IMR-90 (cell line): ENCODE data around the gene TREM1. TPM values are rescaled to one million over a fixed set of nuclear protein-coding genes. Genes with fewer than 3 reads are reported as not detected.

Experiments
- ATAC-seq: fragments of 200-7000 bp; cut with Tn5 transposase; 2 replicates; pipeline ENCODE4 v1.9.1; 2020; ENCODE audit warnings: low read depth, mild to moderate bottlenecking, moderate library complexity
- BruUV-seq: library from RNA; stranded (reverse); fragments of 400-500 nt; replicated peaks from 2 replicates; lab custom pipeline; 2021; lab: Mats Ljungman, UMichigan
- CTCF ChIA-PET: fragments of 300-600 bp; formaldehyde crosslinking; extraction: SDS; loops from one replicate; lab custom pipeline; 2021; ENCODE audit warnings: antibody characterized with exemption; lab: Yijun Ruan, JAX
- POLR2A ChIA-PET: fragments of 300-600 bp; sonication (Branson Sonifier 250); formaldehyde crosslinking; loops from one replicate; lab custom pipeline; 2022; ENCODE audit warnings: antibody characterized with exemption; ENCODE audit not compliant: unreplicated experiment; lab: Charles Lee
- DNase-seq: peaks from one replicate; pipeline ENCODE4 v3.0.0; 2013
- H2AFZ ChIP-seq: replicated peaks from 2 replicates; pipeline ENCODE3; 2013; ENCODE audit warnings: low read length, mild to moderate bottlenecking; ENCODE audit not compliant: poor library complexity
- H2AK5ac ChIP-seq: 2 replicates; pipeline ENCODE4 v1.6.1; 2013; ENCODE audit warnings: low read depth, low read length, inconsistent platforms
- H2AK9ac ChIP-seq: replicated peaks from 2 replicates; pipeline ENCODE3; 2013; ENCODE audit warnings: mild to moderate bottlenecking, low read depth, low read length, moderate library complexity; ENCODE audit not compliant: poor library complexity
- H2BK120ac ChIP-seq: 2 replicates; pipeline ENCODE4 v1.6.1; 2013; ENCODE audit warnings: low read depth, low read length, inconsistent platforms
- H2BK15ac ChIP-seq: 3 replicates; pipeline ENCODE4 v1.6.1; 2013; ENCODE audit warnings: low read depth, low read length, inconsistent platforms
- H2BK20ac ChIP-seq: 2 replicates; pipeline ENCODE4 v1.6.1; 2013; ENCODE audit warnings: low read depth, mild to moderate bottlenecking, inconsistent platforms, low read length, moderate library complexity
- H2BK5ac ChIP-seq: 2 replicates; pipeline ENCODE4 v1.6.1; 2013; ENCODE audit warnings: mild to moderate bottlenecking, low read depth, low read length, inconsistent platforms; ENCODE audit not compliant: poor library complexity, severe bottlenecking
- H3K14ac ChIP-seq: replicated peaks from 2 replicates; pipeline ENCODE4 v1.6.1; 2013; ENCODE audit warnings: low read depth, low read length, inconsistent platforms
- H3K18ac ChIP-seq: 2 replicates; pipeline ENCODE4 v1.6.1; 2013; ENCODE audit warnings: low read depth, low read length, control low read depth
- H3K23ac ChIP-seq: 2 replicates; pipeline ENCODE4 v1.6.1; 2013; ENCODE audit warnings: low read depth, low read length, inconsistent platforms
- H3K27ac ChIP-seq: 2 replicates; pipeline ENCODE4 v1.5.1; 2013; ENCODE audit warnings: mild to moderate bottlenecking, control low read depth, low read length; ENCODE audit not compliant: insufficient read depth
- H3K27me3 ChIP-seq: 2 replicates; pipeline ENCODE4 v1.6.1; 2013; ENCODE audit warnings: low read length; ENCODE audit not compliant: control insufficient read depth, insufficient read depth
- H3K36me3 ChIP-seq: 2 replicates; pipeline ENCODE4 v1.6.1; 2013; ENCODE audit warnings: low read length, mixed read lengths; ENCODE audit not compliant: control insufficient read depth, insufficient read depth
- H3K4ac ChIP-seq: 2 replicates; pipeline ENCODE4 v1.6.1; 2013; ENCODE audit warnings: low read depth, low read length, inconsistent platforms
- H3K4me1 ChIP-seq: 2 replicates; pipeline ENCODE4 v1.6.1; 2013; ENCODE audit warnings: low read length, mixed read lengths; ENCODE audit not compliant: control insufficient read depth, insufficient read depth
- H3K4me2 ChIP-seq: 2 replicates; pipeline ENCODE4 v1.6.1; 2013; ENCODE audit warnings: low read depth, mild to moderate bottlenecking, control low read depth, low read length, moderate library complexity
- H3K4me3 ChIP-seq: 2 replicates; pipeline ENCODE4 v1.5.1; 2013; ENCODE audit warnings: low read depth, mild to moderate bottlenecking, control low read depth, low read length, moderate library complexity; ENCODE audit not compliant: insufficient read depth
- H3K56ac ChIP-seq: 2 replicates; pipeline ENCODE4 v1.6.1; 2013; ENCODE audit warnings: low read length, inconsistent platforms; ENCODE audit not compliant: insufficient read depth; ENCODE audit errors: extremely low read depth
- H3K79me1 ChIP-seq, 2 experiments: 2 replicates each; pipeline ENCODE4 v1.6.1; 2013; ENCODE audit warnings: low read length in 2 of 2, inconsistent platforms in 1 of 2, low read depth in 1 of 2
- H3K9ac ChIP-seq: 2 replicates; pipeline ENCODE4 v1.6.1; 2013; ENCODE audit warnings: low read depth, low read length, control low read depth
- H3K9me1 ChIP-seq: 2 replicates; pipeline ENCODE4 v1.6.1; 2013; ENCODE audit warnings: low read length, inconsistent platforms; ENCODE audit not compliant: insufficient read depth
- H3K9me3 ChIP-seq: 2 replicates; pipeline ENCODE4 v1.6.1; 2013; ENCODE audit warnings: low read length; ENCODE audit not compliant: control insufficient read depth, insufficient read depth
- H4K20me1 ChIP-seq: 2 replicates; pipeline ENCODE4 v1.6.1; 2013; ENCODE audit warnings: low read length, inconsistent platforms; ENCODE audit not compliant: insufficient read depth
- H4K5ac ChIP-seq: 2 replicates; pipeline ENCODE4 v1.6.1; 2013; ENCODE audit warnings: mild to moderate bottlenecking, low read depth, low read length, control low read depth
- H4K8ac ChIP-seq, 2 experiments: 2 replicates each; pipeline ENCODE4 v1.6.1; 2013; ENCODE audit warnings: low read depth in 2 of 2, low read length in 2 of 2, control low read depth in 1 of 2, inconsistent platforms in 1 of 2
- H4K91ac ChIP-seq: 2 replicates; pipeline ENCODE4 v1.6.1; 2013; ENCODE audit warnings: low read depth, low read length, inconsistent platforms; ENCODE audit not compliant: insufficient read depth
- CEBPB ChIP-seq: IDR thresholded peaks from 2 replicates; pipeline ENCODE4 v1.6.1; 2012; ENCODE audit warnings: low read depth, low read length, improper control_type of control experiment
- FOS ChIP-seq: fragments of 150-350 bp; IDR thresholded peaks from 2 replicates; pipeline ENCODE4 v1.6.1; 2016; ENCODE audit warnings: low read depth, low read length
- MAFK ChIP-seq: IDR thresholded peaks from 2 replicates; pipeline ENCODE4 v1.6.1; 2012; ENCODE audit warnings: low read depth, low read length, improper control_type of control experiment
- RFX5 ChIP-seq: IDR thresholded peaks from 2 replicates; pipeline ENCODE4 v1.8.0; 2012; ENCODE audit warnings: low read depth, mild to moderate bottlenecking, low read length, moderate library complexity
- WGBS, 2 experiments: methylation state at CpG; one replicate each; pipeline versions ENCODE4 v1.1.5 to v1.1.7; 2013; ENCODE audit warnings: missing lambda C conversion rate in 2 of 2; ENCODE audit not compliant: insufficient read length in 1 of 2; ENCODE audit errors: extremely low coverage in 2 of 2; 5-methylcytosine and 5-hydroxymethylcytosine counted together
- dilution Hi-C: fragments of 300-500 bp; cut with HindIII; formaldehyde crosslinking; loops from one replicate; pipeline ENCODE4 v1.14.3; 2018; ENCODE audit warnings: low sequenced_read_pairs; ENCODE audit not compliant: unreplicated experiment
- in situ Hi-C: fragments of 300-500 bp; cut with MboI; formaldehyde crosslinking; loops from 3 replicates; pipeline ENCODE4 v1.14.3; 2019; ENCODE audit warnings: low sequenced_read_pairs, inconsistent platforms, mixed read lengths
- intact Hi-C: fragments of 100-400 bp; cut with micrococcal nuclease; formaldehyde crosslinking; loops from 2 replicates; pipeline ENCODE4 v1.10.0; 2022
- polyA plus RNA-seq, 3 experiments: library from polyadenylated mRNA; depleted of rRNA; stranded (reverse); fragments of >200 nt; gene quantifications; 2 replicates each; pipeline ENCODE4 v1.2.3, GENCODE V29; 2012; ENCODE audit warnings: low replicate concordance in 1 of 3
- total RNA-seq: library from RNA; depleted of rRNA; stranded (reverse); fragments of >200 nt; gene quantifications from 2 replicates; pipeline ENCODE4 v1.2.3, GENCODE V29; 2012
- TF ChIP-seq, protein P1 (sequence below): fragments of 150-350 bp; IDR thresholded peaks from 2 replicates; pipeline ENCODE4 v1.6.1; 2017; ENCODE audit warnings: mild to moderate bottlenecking, antibody characterized with exemption, low read length, low read depth

The TREM1 gene
- total and polyA plus RNA-seq, 2 of the 4 experiments (the other 2 are of a cell fraction), result not detected

DNA sequence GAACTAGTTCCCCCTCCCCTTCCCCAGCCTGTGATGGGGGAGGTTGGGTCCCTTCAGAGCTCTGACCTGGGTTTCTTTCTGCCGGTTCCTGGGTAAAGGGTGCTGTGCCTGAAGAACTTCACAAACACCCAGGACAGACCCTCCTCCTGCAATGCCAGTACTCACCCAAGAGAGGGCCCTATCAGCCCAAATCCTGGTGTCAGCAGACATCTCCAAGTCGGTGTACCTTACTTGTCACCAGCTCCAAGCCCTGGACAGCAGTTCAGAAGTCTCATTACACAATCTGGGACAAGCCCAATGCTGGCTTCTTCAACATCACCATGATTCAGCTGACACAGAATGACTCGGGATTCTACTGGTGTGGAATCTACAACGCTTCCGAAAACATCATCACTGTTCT lies 57.9 kb downstream of the TREM1 start:
- no peak overlapping the region for H2BK120ac ChIP-seq
- H2BK20ac ChIP-seq, result no peak overlapping the region
- no peak overlapping the region for H3K4ac ChIP-seq
- ChIA-PET POLR2A (no interaction called here), CTCF (no interaction called here)
- no peak overlapping the region for H3K4me2 ChIP-seq
- H2AFZ ChIP-seq, result no peak overlapping the region
- no peaks in the 10 kb centered on the region for H3K4me1 ChIP-seq
- no peak overlapping the region for H4K91ac ChIP-seq
- intact Hi-C loops, result no loop called here
- no TSS peak for BruUV-seq
- H3K23ac ChIP-seq, result no peak overlapping the region
- no peak overlapping the region for H4K8ac ChIP-seq
- no peak overlapping the region for H2AK5ac ChIP-seq
- in situ Hi-C loops, result no loop called here
- no peak for ATAC-seq
- DNase-seq, result no peak
- no peak overlapping the region for H3K9ac ChIP-seq
- H4K5ac ChIP-seq, result no peak overlapping the region
- no peaks in the 10 kb centered on the region for H3K9me1 ChIP-seq
- H3K9me3 ChIP-seq, result no peaks in the 10 kb centered on the region
- H3K27me3 ChIP-seq, result peaks cover 2% of the 10 kb centered on the region; the same call in 1 of the 2 replicates
- 0% methylated on average over 1 of the region's 5 CpGs; no CpG with 5 or more reads in 1 of the 2 experiments for WGBS, 2 experiments
- no peak overlapping the region for H3K14ac ChIP-seq
- no peaks in the 10 kb centered on the region for H3K36me3 ChIP-seq
- no peak overlapping the region for H2BK5ac ChIP-seq
- H3K18ac ChIP-seq, result no peak overlapping the region
- no peak overlapping the region for H3K4me3 ChIP-seq
- H3K27ac ChIP-seq, result no peak overlapping the region
- TF ChIP-seq MAFK (no peak), RFX5 (no peak), FOS (no peak), CEBPB (no peak)
- TF ChIP-seq, protein P1, sequence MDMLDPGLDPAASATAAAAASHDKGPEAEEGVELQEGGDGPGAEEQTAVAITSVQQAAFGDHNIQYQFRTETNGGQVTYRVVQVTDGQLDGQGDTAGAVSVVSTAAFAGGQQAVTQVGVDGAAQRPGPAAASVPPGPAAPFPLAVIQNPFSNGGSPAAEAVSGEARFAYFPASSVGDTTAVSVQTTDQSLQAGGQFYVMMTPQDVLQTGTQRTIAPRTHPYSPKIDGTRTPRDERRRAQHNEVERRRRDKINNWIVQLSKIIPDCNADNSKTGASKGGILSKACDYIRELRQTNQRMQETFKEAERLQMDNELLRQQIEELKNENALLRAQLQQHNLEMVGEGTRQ, result no peak
- no peak overlapping the region for H2AK9ac ChIP-seq
- no peak overlapping the region for H2BK15ac ChIP-seq
- no peaks in the 10 kb centered on the region for H3K79me1 ChIP-seq
- no peak overlapping the region for H3K56ac ChIP-seq
- dilution Hi-C loops, result no loop called here
- H4K20me1 ChIP-seq, result no peaks in the 10 kb centered on the region
